Measurements from ENCODE around the gene ITPR3.

ITPR3 gene

GRCh38 chr6:33620856-33621710 is at the start of gene ITPR3:
Gene ITPR3, plus strand, starts transcription at chr6:33621322. Its CDS starts 281 bp downstream, at chr6:33621603.
- TF ChIP-seq, protein P1, sequence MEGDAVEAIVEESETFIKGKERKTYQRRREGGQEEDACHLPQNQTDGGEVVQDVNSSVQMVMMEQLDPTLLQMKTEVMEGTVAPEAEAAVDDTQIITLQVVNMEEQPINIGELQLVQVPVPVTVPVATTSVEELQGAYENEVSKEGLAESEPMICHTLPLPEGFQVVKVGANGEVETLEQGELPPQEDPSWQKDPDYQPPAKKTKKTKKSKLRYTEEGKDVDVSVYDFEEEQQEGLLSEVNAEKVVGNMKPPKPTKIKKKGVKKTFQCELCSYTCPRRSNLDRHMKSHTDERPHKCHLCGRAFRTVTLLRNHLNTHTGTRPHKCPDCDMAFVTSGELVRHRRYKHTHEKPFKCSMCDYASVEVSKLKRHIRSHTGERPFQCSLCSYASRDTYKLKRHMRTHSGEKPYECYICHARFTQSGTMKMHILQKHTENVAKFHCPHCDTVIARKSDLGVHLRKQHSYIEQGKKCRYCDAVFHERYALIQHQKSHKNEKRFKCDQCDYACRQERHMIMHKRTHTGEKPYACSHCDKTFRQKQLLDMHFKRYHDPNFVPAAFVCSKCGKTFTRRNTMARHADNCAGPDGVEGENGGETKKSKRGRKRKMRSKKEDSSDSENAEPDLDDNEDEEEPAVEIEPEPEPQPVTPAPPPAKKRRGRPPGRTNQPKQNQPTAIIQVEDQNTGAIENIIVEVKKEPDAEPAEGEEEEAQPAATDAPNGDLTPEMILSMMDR (IDR thresholded peaks at IDR 0.05; ENCODE audit: insufficient read depth, low read depth, low read length, missing control alignments), result no peak
- DNase-seq (ENCODE audit: low read depth), result peak; percentile 86
- peak within 1 kb of the TSS; percentile 85 for H3K4me3 ChIP-seq (ENCODE audit: low read length)

GRCh38 chr6:33571637-33572316 is 49.3 kb upstream of the ITPR3 start:
- TF ChIP-seq, protein P1 (IDR thresholded peaks at IDR 0.05; ENCODE audit: insufficient read depth, low read depth, low read length, missing control alignments), result no peak
- H3K4me3 ChIP-seq (ENCODE audit: low read length), result peak overlapping the region; percentile 73

DNA sequence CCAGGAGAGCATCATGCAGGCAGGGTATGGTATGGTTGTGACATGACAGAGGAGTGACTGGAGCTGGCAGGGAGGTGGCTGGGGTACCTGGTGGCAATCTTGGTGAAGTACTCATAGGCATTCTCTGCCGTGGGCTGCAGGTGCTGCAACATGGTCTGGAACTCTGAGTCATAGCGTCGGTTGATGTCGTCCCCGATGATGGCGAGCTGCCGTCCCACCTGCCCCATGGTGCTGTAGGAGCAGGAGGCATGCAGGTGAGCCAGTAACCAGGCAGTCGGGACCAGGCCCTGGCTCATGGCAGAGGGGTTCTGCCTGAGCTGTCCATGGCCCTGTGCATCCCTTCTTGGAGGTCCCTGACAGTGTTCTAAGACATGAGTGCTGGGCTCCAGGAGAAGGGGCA is 45.9 kb upstream of the ITPR3 start:
- TF ChIP-seq, protein P1 (IDR thresholded peaks at IDR 0.05; ENCODE audit: insufficient read depth, low read depth, low read length, missing control alignments), result no peak
- no peak for DNase-seq (ENCODE audit: low read depth)
- no peak overlapping the region for H3K4me3 ChIP-seq (ENCODE audit: low read length)

More at GRCh38 chr6:33571637-33572316, 49.3 kb upstream of the ITPR3 start:
- DNase-seq (ENCODE audit: low read depth), result no peak

DNA sequence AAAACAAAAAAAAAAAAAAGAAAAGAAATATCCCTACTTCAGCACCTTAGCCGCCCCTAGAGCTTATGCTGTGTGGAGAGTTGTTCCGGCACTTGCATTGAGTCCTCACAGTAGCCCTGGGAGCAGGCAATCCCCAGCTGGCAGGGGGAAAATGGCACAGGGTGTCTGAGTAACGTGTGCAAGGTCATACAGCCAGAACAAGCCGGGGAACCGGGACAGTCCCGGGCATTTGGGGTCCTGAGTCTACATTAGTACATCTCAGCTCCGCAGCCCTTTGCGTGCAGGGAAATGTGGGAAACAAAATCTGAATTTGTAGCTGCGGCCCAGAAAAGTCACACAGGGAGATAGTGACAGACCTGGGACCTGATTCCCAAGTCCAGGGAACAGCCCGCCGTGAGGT is 44.5 kb upstream of the ITPR3 start:
- H3K4me3 ChIP-seq (ENCODE audit: low read length), result no peak overlapping the region
- TF ChIP-seq, protein P1 (IDR thresholded peaks at IDR 0.05; ENCODE audit: insufficient read depth, low read depth, low read length, missing control alignments), result no peak
- no peak for DNase-seq (ENCODE audit: low read depth)

DNA sequence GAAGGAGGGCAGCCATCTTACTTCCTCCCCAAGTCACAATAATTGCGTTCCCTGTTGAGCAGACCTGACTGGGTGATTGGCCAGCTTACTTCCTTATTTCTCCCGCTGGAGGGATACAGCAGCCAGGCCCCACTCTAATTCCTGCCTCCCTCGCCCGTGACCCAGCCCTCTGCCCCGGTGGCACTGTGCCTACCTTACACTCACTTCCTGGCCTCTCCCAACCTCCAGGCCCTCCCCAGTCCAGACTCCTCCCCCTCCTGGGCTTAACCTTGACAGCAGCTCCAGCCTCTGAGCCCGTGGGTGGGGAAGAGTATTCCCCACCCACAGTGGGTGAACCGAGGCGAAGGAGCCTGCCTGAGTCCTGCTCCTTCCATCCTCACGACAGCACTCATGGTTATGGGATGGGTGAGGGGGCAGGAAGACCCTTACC is 44.0 kb upstream of the ITPR3 start:
- TF ChIP-seq, protein P1 (IDR thresholded peaks at IDR 0.05; ENCODE audit: insufficient read depth, low read depth, low read length, missing control alignments), result no peak
- no peak overlapping the region for H3K4me3 ChIP-seq (ENCODE audit: low read length)
- DNase-seq (ENCODE audit: low read depth), result peak; percentile 72

DNA sequence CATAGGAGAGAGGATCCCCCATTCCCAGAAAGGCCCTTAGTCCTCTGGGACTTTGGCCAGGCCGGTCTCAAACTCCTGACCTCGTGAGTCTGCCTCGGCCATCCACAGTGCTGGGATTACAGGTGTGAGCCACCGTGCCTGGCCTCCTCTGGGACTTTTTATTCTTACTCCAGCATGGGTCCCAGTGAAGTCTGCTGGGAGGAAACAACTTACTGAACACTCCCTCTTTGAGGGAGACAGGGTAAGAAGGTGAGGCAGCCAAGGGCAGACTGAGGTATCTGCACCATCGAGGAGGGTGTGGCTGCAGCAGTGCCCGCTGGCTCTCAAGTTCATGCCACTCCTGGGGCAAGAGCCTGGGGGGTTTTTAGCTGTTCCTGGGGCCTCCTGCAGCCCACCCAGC is 43.4 kb upstream of the ITPR3 start:
- no peak for DNase-seq (ENCODE audit: low read depth)
- TF ChIP-seq, protein P1 (IDR thresholded peaks at IDR 0.05; ENCODE audit: insufficient read depth, low read depth, low read length, missing control alignments), result no peak
- no peak overlapping the region for H3K4me3 ChIP-seq (ENCODE audit: low read length)
